Measurements from ENCODE around the gene PNRC1.

GRCh38 chr6:89048985-89049384 is 31.6 kb upstream of the PNRC1 start:
- no peak for TF ChIP-seq POLR2AphosphoS5 (IDR thresholded peaks at IDR 0.05)
- TF ChIP-seq, protein P1, sequence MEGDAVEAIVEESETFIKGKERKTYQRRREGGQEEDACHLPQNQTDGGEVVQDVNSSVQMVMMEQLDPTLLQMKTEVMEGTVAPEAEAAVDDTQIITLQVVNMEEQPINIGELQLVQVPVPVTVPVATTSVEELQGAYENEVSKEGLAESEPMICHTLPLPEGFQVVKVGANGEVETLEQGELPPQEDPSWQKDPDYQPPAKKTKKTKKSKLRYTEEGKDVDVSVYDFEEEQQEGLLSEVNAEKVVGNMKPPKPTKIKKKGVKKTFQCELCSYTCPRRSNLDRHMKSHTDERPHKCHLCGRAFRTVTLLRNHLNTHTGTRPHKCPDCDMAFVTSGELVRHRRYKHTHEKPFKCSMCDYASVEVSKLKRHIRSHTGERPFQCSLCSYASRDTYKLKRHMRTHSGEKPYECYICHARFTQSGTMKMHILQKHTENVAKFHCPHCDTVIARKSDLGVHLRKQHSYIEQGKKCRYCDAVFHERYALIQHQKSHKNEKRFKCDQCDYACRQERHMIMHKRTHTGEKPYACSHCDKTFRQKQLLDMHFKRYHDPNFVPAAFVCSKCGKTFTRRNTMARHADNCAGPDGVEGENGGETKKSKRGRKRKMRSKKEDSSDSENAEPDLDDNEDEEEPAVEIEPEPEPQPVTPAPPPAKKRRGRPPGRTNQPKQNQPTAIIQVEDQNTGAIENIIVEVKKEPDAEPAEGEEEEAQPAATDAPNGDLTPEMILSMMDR (IDR thresholded peaks at IDR 0.05): no peak
